ENCODE results near the gene KCNK18.
"Not testable (repeated sequence)": the region's sequence is repeated elsewhere in the genome, so short reads cannot be mapped to it uniquely, and the experiment has no call there.

The KCNK18 gene

DNA sequence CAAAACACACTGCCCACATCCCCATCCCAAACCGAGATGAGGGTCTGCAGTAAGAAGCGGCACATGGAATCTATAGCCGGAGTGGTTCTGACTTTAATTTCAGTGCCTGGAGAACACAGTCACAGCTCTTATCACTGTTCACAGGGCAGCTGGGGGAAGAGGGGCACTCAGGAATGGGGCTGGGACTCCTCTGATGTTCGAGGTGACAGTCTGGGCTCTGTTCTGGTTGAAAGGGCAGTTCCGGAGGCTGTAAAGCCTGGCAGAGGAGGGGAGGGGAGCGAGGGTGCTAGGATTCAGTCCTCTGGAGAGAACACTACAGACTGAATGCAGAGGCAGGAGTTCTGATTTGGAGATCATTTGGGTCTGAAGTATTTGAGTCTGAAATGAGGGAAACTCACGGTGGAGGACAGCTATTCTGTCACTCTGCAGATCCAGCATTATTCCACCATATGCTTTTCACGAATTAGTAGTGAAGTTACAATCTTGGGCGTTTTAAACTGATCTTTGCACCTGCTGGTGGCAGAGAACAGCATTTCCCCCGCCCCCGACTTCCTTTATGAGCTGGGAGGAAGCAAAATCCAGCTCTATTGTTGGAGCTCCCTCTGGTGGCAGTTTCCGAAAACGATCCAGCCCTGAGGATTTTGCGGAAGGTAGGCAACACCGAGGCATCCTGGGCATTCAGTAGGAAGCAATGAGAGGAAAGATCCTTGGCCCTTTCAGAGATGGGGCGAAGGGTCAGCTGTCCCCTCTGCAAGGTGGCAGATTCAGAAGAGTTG is 22.7 kb upstream of the KCNK18 start:
- peak; percentile 81 for DNase-seq

DNA sequence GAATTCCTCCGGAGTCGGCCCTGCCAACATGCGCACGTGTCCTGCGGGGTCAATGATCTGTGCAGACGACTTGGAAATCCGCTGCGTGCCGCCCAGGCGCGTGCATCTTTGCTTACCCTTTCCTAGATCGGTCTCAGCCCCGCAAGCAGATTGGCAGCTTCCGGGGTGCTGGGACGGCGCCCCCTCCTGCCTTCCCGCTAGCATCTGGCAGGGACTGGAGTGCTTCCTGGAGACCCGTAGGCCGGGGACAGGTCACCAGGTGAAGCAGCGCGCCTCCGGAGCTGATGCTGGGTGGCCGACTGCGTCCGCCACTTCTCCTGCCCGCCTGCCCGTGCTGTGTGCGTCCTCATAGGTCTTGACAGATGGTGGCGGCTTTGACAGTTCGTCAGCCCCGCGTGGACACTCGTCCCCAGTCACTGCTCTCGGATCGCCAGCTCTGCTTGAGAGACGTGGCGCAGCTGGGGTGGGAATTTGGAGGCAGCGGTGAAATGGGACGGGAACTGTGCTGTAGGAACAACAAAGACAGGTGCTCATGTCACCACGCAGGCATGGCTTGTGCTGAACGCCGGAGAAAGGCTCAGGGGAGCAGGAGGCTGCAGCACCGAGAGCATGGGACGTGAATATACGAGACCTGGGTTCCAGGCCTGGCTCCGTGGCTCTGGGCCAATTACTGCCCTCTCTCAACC is 21.9 kb upstream of the KCNK18 start:
- peak; percentile 19 for DNase-seq

- DNase-seq: peak; percentile 84
These were observed 21.3 kb upstream of the KCNK18 start for GRCh38 chr10:117175901-117176534.

DNA sequence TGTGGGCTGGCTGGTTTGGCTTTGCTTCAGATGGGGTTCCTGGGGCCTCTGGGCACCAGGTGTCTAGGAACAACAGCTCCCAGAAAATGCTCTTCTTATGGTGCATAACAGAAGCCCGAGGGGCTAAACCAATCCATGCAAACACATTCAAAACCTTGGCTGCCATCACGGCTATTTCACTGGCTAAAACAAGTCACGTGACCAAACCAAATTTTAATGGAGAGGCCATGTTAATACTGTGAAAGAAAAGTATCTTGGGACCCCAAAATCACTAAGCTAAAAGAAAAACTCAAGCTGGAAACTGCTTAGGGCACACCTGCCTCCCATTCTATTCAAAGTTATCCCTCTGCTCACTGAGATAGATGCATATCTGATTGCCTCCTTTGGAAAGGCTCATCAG is 19.1 kb upstream of the KCNK18 start:
- no peak for DNase-seq

- DNase-seq: no peak
These were observed 13.0 kb upstream of the KCNK18 start for GRCh38 chr10:117184296-117184695.

GRCh38 chr10:117184821-117185220 is 12.5 kb upstream of the KCNK18 start:
- DNase-seq: no peak

- DNase-seq: not testable (repeated sequence)
These were observed 11.5 kb upstream of the KCNK18 start for GRCh38 chr10:117185817-117186216.

- no peak for DNase-seq
These were observed 10.3 kb upstream of the KCNK18 start for GRCh38 chr10:117186832-117187615.

DNA sequence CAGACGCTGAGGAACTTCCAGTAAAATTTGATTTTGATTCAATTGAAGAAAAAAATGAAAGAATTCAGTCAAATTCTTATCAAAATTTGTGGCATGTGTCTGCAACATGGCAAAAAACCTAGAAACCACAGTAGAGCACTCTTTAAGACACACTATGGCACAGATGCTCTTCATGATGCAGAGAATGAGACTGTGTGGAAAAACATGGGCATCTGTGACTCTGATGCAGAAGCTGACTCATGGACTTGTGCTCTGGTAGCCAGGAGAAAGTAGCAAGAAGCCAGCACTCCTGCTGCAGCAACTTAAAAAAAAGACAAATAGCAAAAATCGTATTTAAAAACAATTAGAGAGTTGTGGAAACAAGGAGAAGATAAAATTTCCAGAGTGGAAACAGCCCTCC is 8.9 kb upstream of the KCNK18 start:
- DNase-seq: no peak

GRCh38 chr10:117189557-117189956 is 7.7 kb upstream of the KCNK18 start:
- no peak for DNase-seq

- no peak for DNase-seq
These were observed 799 bp downstream of the KCNK18 start for GRCh38 chr10:117198088-117198487.

- DNase-seq: no peak
These were observed 4.5 kb downstream of the KCNK18 start for GRCh38 chr10:117201826-117202225.

DNA sequence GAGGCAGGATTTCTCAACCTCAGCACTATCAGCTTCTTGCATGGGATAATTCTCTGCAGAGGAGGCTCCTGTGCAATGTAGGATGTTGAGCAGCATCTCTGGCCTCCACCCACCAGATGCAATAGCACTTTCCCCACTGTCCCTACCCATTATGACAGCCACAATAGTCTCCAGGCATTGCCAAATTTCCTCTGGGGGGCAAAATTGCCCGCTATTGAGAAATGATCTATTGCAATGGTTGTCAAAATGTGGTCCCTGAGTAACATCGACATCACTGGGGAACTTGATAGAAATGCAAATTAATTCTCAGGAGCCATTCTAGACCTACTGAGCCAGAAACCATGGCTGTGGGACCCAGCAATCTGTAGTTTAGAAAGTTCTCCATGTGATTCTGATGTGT is 7.0 kb downstream of the KCNK18 start:
- DNase-seq: peak; percentile 4

GRCh38 chr10:117212176-117212575 is 14.9 kb downstream of the KCNK18 start:
- DNase-seq: no peak

GRCh38 chr10:117214401-117214800 is 17.1 kb downstream of the KCNK18 start:
- no peak for DNase-seq

GRCh38 chr10:117215079-117215478 is 17.8 kb downstream of the KCNK18 start:
- no peak for DNase-seq

GRCh38 chr10:117216028-117216427 is 18.7 kb downstream of the KCNK18 start:
- DNase-seq: no peak

GRCh38 chr10:117216611-117217195 is 19.4 kb downstream of the KCNK18 start:
- DNase-seq: peak; percentile 65

- no peak for DNase-seq
These were observed 20.0 kb downstream of the KCNK18 start for GRCh38 chr10:117217196-117217761.

DNA sequence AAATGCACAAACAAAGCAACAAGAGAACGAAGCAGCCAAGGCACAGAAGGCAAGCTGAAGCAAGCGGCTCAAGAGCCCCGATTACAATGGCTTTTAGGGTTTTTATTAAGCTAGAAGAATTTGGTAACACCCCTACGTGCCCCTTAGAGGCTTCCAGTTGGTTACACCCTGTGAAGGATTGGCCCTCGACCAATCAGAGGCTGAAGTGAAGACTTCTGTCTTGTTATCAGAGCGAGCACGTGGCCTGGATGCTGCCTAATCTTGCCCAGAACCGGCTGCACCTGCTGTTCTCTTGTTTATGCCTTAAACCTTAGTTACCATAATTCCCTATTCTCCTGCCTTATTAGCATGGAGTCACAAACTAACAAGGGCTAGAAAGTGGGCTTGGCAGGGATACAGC is 21.4 kb downstream of the KCNK18 start:
- DNase-seq: no peak

DNA sequence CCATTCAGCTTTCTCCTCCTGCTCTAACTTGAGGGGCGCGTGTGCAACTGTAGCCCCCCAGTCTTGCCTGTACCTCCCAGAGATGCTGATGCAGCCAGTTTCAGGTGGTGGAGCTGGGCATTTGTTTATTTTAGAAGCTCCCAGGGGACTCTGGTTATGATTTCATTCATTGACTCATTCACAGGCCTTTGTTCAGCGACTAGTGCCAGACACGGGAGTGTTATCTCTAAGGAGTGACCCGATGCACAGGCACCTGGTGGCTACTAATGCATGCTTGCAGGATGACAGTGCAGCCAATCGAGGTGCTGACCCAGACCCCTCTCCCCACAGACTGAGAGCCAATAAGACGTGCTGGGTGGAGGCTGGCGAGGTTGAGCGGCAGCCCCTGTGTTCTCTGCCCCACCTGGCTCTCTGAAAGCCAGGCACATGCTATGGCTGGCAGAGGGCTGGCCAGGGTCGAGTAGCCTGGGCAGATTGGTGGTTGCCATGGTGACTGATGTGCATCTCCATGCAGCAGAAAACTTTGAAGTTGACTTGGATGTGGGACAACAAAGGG is 23.9 kb downstream of the KCNK18 start:
- DNase-seq: no peak

DNA sequence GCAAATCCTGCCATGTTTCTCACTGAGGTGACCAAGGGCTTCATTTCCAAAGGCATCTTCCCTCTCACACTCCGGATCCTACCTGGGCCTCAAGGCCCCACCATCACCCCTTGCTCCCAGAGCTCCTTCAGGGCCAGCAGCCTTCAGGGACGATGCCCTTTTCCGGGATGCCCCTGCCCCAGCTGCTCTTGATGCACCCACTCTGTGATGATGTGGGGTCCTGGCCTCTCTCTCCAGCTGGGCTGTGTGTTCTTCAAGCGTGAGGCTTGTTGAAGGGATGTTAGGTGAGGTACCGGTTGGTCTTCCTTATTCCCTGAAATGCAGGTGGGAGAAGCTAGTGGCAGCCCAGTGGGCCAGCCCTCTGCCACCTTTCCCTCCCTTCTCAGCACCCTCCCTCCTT is 25.3 kb downstream of the KCNK18 start:
- no peak for DNase-seq

Measured in inflammatory macrophage treated with lipopolysaccharide for 4 hours (primary cell).